Right atrium auricular region (tissue), 2 donors: ENCODE results near the gene GCK. TPM values are rescaled to one million over a fixed set of nuclear protein-coding genes. Genes with fewer than 3 reads are reported as not detected.

Source experiments
- DNase-seq: peaks from one replicate; pipeline ENCODE4 v3.0.0-alpha.2; 2019; ENCODE audit warnings: low spot score
- H3K27ac ChIP-seq, 2 donors: fragments of 200-600 bp; sonication (generic); 1 replicate in 1 of 2; 2 replicates in 1 of 2; pipeline ENCODE4 v1.5.1; 2016 to 2019
- H3K27me3 ChIP-seq, 2 donors: fragments of 200-600 bp; sonication (generic); one replicate each; pipeline versions ENCODE4 v1.5.1 to v1.6.0; 2017 to 2019
- H3K36me3 ChIP-seq: fragments of 200-600 bp; sonication (generic); one replicate; pipeline ENCODE4 v1.5.1; 2016
- H3K4me1 ChIP-seq, 2 donors: fragments of 200-600 bp; sonication (generic); one replicate each; pipeline versions ENCODE4 v1.5.1 to v1.6.0; 2017 to 2019
- H3K4me3 ChIP-seq, 2 donors: fragments of 200-600 bp; sonication (generic); 1 replicate in 1 of 2; 2 replicates in 1 of 2; pipeline ENCODE4 v1.5.1; 2017 to 2019; ENCODE audit warnings: mild to moderate bottlenecking in 1 of 2, moderate library complexity in 1 of 2
- H3K9me3 ChIP-seq, 2 donors: fragments of 200-600 bp; sonication (generic); one replicate each; pipeline ENCODE4 v1.5.1; 2019
- total RNA-seq, 2 donors: library from RNA; depleted of rRNA; stranded (reverse); fragments of >200 nt; gene quantifications; one replicate each; pipeline ENCODE4 v1.1.0, GENCODE V29; 2016
- TF ChIP-seq, protein P1 (sequence below), 2 donors: fragments of 200-600 bp; sonication (generic); IDR thresholded peaks; one replicate each; pipeline ENCODE4 v1.5.1; 2019; ENCODE audit warnings: antibody characterized with exemption in 2 of 2

GCK gene
- total RNA-seq, 2 donors from 2014 or later, result 11.1 to 21.0 TPM

DNA sequence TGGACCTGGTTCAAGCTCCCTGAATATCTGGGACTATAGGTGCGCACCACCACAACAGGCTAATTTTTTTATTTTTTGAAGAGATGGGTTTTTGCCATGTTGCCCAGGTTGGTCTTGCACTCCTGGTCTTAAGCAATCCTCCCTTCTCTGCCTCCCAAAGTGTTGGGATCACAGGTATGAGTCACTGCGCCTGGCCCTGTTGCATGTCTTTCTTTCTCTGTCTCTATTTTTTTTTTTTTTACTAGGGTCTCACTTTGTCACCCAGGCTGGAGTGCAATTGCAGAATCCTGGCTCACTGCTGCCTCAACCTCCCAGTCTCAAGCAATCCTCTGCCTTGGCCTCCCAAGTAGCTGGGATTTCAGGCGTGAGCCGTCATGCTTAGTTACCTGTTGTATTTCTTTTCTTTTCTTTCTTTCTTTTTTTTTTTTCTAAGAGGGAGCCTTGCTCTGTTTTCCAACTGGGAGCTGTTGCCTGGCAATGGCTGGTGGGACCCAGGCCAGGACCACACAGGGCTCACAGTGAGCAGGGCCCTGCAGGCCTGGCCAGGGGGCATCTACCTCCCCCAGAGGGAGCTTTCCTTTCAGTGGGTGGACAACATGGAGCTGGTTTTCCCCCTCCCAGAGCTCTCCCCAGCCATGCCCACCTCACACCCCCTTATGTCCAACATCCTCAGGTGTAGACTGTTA is 54.2 kb downstream of the GCK start:
- H3K36me3 ChIP-seq, result peaks cover 11% of the 10 kb centered on the region
- H3K4me1 ChIP-seq, result peaks cover 0 to 41% of the 10 kb centered on the region in 2 donors
- H3K27me3 ChIP-seq, result no peaks in the 10 kb centered on the region
- TF ChIP-seq, protein P1, sequence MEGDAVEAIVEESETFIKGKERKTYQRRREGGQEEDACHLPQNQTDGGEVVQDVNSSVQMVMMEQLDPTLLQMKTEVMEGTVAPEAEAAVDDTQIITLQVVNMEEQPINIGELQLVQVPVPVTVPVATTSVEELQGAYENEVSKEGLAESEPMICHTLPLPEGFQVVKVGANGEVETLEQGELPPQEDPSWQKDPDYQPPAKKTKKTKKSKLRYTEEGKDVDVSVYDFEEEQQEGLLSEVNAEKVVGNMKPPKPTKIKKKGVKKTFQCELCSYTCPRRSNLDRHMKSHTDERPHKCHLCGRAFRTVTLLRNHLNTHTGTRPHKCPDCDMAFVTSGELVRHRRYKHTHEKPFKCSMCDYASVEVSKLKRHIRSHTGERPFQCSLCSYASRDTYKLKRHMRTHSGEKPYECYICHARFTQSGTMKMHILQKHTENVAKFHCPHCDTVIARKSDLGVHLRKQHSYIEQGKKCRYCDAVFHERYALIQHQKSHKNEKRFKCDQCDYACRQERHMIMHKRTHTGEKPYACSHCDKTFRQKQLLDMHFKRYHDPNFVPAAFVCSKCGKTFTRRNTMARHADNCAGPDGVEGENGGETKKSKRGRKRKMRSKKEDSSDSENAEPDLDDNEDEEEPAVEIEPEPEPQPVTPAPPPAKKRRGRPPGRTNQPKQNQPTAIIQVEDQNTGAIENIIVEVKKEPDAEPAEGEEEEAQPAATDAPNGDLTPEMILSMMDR (IDR thresholded peaks at IDR 0.05), result no peak
- H3K27ac ChIP-seq, result peak overlapping the region; percentile 84 to 92
- H3K4me3 ChIP-seq, result no peak overlapping the region
- no peaks in the 10 kb centered on the region for H3K9me3 ChIP-seq
- no peak for DNase-seq

DNA sequence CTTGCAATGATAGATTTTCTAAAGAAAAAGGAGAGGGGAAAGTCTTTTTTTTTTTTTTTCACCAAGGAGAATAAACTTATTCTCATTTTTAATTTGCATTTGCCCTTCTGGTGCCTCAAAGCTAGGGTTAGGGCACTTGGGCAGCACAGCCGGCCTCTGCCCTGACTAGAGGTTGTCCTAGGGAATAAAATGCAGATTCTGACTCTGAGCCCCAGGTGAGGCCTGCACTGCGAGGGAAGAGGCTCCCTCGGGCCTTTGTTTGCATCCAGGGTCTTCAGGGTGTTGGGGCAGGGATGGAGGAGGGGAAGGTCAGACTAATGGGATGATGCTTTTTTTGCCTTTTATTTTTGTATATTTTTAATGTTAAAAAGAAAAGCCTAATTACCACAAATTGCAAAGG is 55.9 kb downstream of the GCK start:
- no peak for DNase-seq

DNA sequence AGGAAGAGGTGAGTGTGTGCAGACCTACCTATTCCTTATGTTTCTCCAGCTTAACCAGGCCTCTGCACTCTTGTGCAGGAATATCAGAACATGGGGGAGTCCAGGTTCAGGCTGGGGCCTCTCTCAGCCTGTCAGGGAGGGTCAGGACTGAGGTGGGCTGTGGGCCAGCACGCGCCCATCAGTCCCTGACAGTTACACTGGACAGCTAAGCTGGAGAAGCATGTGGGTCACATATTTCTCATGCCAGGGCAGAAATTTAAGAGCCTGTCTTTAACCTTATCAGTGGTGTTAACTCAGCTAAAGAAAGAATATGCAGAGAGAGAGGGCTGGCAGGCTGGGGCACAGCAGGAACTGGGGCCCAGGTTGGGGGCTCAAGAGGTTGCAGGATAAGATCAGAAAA is 57.2 kb downstream of the GCK start:
- TF ChIP-seq, protein P1 (IDR thresholded peaks at IDR 0.05), result no peak
- H3K4me3 ChIP-seq, result no peak overlapping the region
- H3K9me3 ChIP-seq, result peaks cover 0 to 5% of the 10 kb centered on the region in 2 donors
- H3K4me1 ChIP-seq, result peaks cover 0 to 61% of the 10 kb centered on the region in 2 donors
- H3K36me3 ChIP-seq, result no peaks in the 10 kb centered on the region
- no peaks in the 10 kb centered on the region for H3K27me3 ChIP-seq
- peak overlapping the region; percentile 83 to 92 for H3K27ac ChIP-seq
- no peak for DNase-seq

More for the DNA sequence above, 55.9 kb downstream of the GCK start:
- Histone ChIP-seq H3K4me1 (peaks cover 0 to 56% of the 10 kb centered on the region in 2 donors), H3K9me3 (no peaks in the 10 kb centered on the region), H3K36me3 (no peaks in the 10 kb centered on the region), H3K27me3 (no peaks in the 10 kb centered on the region), H3K4me3 (no peak overlapping the region), H3K27ac (peak overlapping the region; percentile 83 to 92)
- TF ChIP-seq, protein P1 (IDR thresholded peaks at IDR 0.05), result no peak

DNA sequence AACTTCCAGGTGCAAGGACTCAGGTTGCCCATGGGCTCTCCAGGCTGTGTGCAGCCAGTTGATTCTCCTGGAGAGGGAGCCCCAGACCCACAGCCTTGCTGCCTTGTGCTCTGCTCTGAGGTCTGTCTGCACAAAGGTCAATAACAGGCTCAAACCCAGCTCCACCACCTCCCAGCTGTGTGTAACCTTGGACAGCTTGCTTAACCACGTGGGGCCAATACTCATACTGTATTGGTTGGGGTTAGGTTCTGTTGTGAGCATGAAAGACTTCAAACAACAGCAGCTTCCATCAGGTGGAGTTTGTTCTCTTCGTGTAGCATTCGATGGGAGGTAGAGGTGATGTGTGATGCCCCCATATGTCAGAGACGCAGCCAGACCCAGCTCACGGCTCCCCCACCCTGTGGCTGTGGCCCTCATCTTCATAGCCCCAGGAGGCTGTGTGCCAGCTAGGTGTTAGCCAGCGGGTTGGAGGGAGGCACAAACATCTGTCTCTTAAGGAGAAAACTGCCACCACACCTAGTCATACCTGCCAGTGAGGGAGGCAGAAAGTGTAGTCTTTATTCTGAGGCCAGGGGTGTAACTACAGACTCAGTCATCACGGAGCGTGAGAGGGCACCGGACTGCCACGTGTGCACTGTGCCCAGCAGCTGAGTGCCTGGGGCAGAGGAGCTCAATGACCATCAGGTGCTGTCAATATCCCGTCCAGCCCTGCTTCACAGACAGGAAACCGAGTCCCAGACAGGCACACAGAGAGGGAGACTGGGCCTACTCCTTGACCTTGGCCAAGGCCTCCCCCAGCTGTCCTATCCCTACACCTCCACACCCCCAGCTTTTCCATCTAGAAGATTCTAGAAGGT is 57.8 kb downstream of the GCK start:
- Histone ChIP-seq H3K27ac (peak overlapping the region; percentile 83 to 92), H3K4me1 (peaks cover 0 to 61% of the 10 kb centered on the region in 2 donors)
- TF ChIP-seq, protein P1 (IDR thresholded peaks at IDR 0.05), result peak in 1 of 2 donors; percentile 58

DNA sequence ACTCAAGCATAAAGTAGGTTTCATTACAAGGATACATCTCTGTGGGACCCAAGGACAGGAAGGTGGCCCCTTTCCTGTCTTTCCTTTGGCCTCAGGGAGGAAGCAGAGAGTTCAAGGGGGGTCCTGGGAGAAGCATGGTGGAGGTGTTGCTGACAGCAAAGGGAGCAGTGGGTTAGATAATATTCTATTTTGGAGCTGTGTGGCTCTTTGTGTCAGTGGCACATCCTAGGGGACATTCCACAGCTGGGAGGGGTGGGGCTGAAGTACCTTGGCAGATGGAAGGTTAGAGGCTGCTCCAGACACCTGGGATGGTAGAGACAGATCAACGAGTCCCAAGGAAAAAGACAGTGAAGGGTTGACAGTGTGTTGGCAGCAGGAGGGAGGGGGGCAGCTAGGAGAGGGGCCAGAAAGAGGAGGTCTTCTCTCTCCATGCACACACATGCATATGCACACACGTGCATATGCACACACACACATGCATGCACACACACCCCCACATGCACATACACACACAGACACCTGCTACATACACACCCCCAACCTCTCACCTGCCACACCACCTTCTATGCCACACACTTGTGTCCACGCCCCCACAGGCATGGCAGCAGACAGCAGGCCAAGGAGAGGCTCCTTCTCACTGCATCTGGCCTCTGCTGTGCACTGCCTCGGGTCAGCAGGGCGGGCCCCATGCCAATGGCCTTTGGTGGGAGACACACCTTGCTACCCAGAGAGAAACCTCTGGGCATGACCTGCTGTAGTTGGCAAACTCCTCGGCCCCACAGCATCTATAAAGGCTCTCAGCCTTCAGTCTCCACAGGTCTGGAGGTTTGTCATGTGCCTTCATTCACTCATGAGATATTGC is 60.3 kb downstream of the GCK start:
- DNase-seq, result no peak
- TF ChIP-seq, protein P1 (IDR thresholded peaks at IDR 0.05), result no peak
- H3K4me3 ChIP-seq, result no peak overlapping the region
- peaks cover 0 to 50% of the 10 kb centered on the region in 2 donors for H3K4me1 ChIP-seq
- no peaks in the 10 kb centered on the region for H3K36me3 ChIP-seq
- peaks cover 0 to 8% of the 10 kb centered on the region in 2 donors for H3K9me3 ChIP-seq
- no peaks in the 10 kb centered on the region for H3K27me3 ChIP-seq
- H3K27ac ChIP-seq, result peak overlapping the region; percentile 83 to 92

More for the DNA sequence above, 57.8 kb downstream of the GCK start:
- H3K4me3 ChIP-seq, result no peak overlapping the region
- no peak for DNase-seq
- no peaks in the 10 kb centered on the region for H3K27me3 ChIP-seq
- H3K9me3 ChIP-seq, result peaks cover 0 to 8% of the 10 kb centered on the region in 2 donors
- no peaks in the 10 kb centered on the region for H3K36me3 ChIP-seq
